ENCODE results near the gene C3orf18.

- no peak for TF ChIP-seq POLR2A (IDR thresholded peaks at IDR 0.05)
- peak in 3 of 4 experiments; percentile 35 to 81 (median 44) for TF ChIP-seq CTCF (IDR thresholded peaks at IDR 0.05)
- no peak for TF ChIP-seq EP300 (IDR thresholded peaks at IDR 0.05)
- TF ChIP-seq POLR2AphosphoS5 (IDR thresholded peaks at IDR 0.05), result no peak
Observed at GRCh38 chr3:50550079-50550736, 17.3 kb downstream of the C3orf18 start.

Measured in sigmoid colon (tissue), 4 donors.